GM12878 (cell line): Measurements from ENCODE around the gene DCAF4. TPM values are rescaled to one million over a fixed set of nuclear protein-coding genes. Genes with fewer than 3 reads are reported as not detected.

Source experiments
- ATAC-seq: fragments of 200-7000 bp; cut with Tn5 transposase; 3 replicates; pipeline ENCODE4 v1.9.1; 2020; ENCODE audit warnings: mild to moderate bottlenecking, moderate library complexity
- BruUV-seq: library from RNA; stranded (reverse); fragments of 400-500 nt; replicated peaks from 2 replicates; lab custom pipeline; 2021; lab: Mats Ljungman, UMichigan
- CTCF ChIA-PET: fragments of 300-600 bp; sonication (Branson Sonifier 250); formaldehyde crosslinking; extraction: SDS; loops from one replicate; lab custom pipeline; 2021; ENCODE audit warnings: inconsistent platforms; lab: Yijun Ruan, JAX
- POLR2A ChIA-PET: fragments of 350-600 bp; formaldehyde crosslinking; extraction: SDS; loops from one replicate; lab custom pipeline; 2021; ENCODE audit warnings: inconsistent platforms; lab: Charles Lee
- RAD21 ChIA-PET: fragments of 300-600 bp; sonication (Branson Sonifier 250); formaldehyde crosslinking; loops from one replicate; lab custom pipeline; 2023; ENCODE audit warnings: antibody characterized with exemption; ENCODE audit not compliant: unreplicated experiment; lab: Charles Lee
- SMC1A ChIA-PET: fragments of 300-600 bp; sonication (Branson Sonifier 250); formaldehyde crosslinking; loops from one replicate; lab custom pipeline; 2023; ENCODE audit not compliant: unreplicated experiment, uncharacterized antibody; lab: Charles Lee
- DNase-seq: peaks from one replicate; pipeline ENCODE4 v3.0.0-alpha.2; 2011; ENCODE audit warnings: low read depth, low spot score
- FAIRE-seq: peaks from 3 replicates; lab custom pipeline; 2011; peaks lifted over from hg19 to GRCh38; lab: Jason Lieb, UNC
- H2AFZ ChIP-seq: 2 replicates; pipeline ENCODE4 v1.6.0; 2011; ENCODE audit warnings: low read depth, low read length, control low read depth; ENCODE audit not compliant: control insufficient read depth
- H3K27ac ChIP-seq: 2 replicates; pipeline ENCODE4 v1.5.1; 2011; ENCODE audit warnings: control low read depth; ENCODE audit not compliant: control insufficient read depth, insufficient read depth
- H3K27me3 ChIP-seq, 2 experiments: replicated peaks in 1 of 2; 2 replicates each; pipeline versions ENCODE4 v1.6.0 to v1.6.1; 2011; ENCODE audit warnings: low read length in 1 of 2; ENCODE audit not compliant: control insufficient read depth in 2 of 2, insufficient read depth in 2 of 2
- H3K36me3 ChIP-seq, 2 experiments: 2 replicates each; pipeline ENCODE4 v1.5.1; 2011; ENCODE audit warnings: low read length in 1 of 2; ENCODE audit not compliant: control insufficient read depth in 2 of 2, insufficient read depth in 2 of 2
- H3K4me1 ChIP-seq: 2 replicates; pipeline ENCODE4 v1.6.1; 2011; ENCODE audit warnings: mild to moderate bottlenecking, low read length, moderate library complexity, mixed read lengths; ENCODE audit not compliant: control insufficient read depth, insufficient read depth
- H3K4me2 ChIP-seq: 2 replicates; pipeline ENCODE4 v1.6.0; 2011; ENCODE audit warnings: control low read depth; ENCODE audit not compliant: control insufficient read depth, insufficient read depth
- H3K4me3 ChIP-seq: fragments of 200-600 bp; sonication (generic); 2 replicates; pipeline ENCODE4 v1.5.1; 2016
- H3K79me2 ChIP-seq: 2 replicates; pipeline ENCODE4 v1.6.0; 2011; ENCODE audit warnings: low read length; ENCODE audit not compliant: control insufficient read depth, insufficient read depth
- H3K9ac ChIP-seq: 2 replicates; pipeline ENCODE4 v1.8.0; 2011; ENCODE audit warnings: low read length, control low read depth, mixed read lengths; ENCODE audit not compliant: control insufficient read depth, insufficient read depth
- H3K9me3 ChIP-seq: replicated peaks from 3 replicates; pipeline ENCODE4 v1.5.1; 2011; ENCODE audit warnings: mild to moderate bottlenecking, low read length; ENCODE audit not compliant: control insufficient read depth, insufficient read depth
- H4K20me1 ChIP-seq: 2 replicates; pipeline ENCODE4 v1.6.0; 2011; ENCODE audit not compliant: control insufficient read depth, insufficient read depth
- BMI1 ChIP-seq: fragments of 450-650 bp; IDR thresholded peaks from 2 replicates; pipeline ENCODE4 v1.6.1; 2016; ENCODE audit warnings: mild to moderate bottlenecking, moderate library complexity, borderline replicate concordance
- EP300 ChIP-seq, 2 experiments: fragments of 150-350 bp in 1 of 2; IDR thresholded peaks; 2 replicates each; pipeline ENCODE4 v1.6.1; 2011 to 2012; ENCODE audit warnings: low read depth in 2 of 2, low read length in 2 of 2, borderline replicate concordance in 1 of 2, improper control_type of control experiment in 1 of 2, inconsistent platforms in 1 of 2; ENCODE audit not compliant: control insufficient read depth in 1 of 2
- IRF4 ChIP-seq: IDR thresholded peaks from 2 replicates; pipeline ENCODE4 v1.6.1; 2011; ENCODE audit warnings: low read depth, low read length
- KDM1A ChIP-seq: fragments of 200-600 bp; sonication (generic); IDR thresholded peaks from 2 replicates; pipeline ENCODE4 v1.6.1; 2016; ENCODE audit warnings: borderline replicate concordance
- NFIC ChIP-seq: IDR thresholded peaks from 2 replicates; pipeline ENCODE4 v1.6.1; 2012; ENCODE audit warnings: low read depth, mild to moderate bottlenecking, inconsistent platforms, low read length, moderate library complexity
- RAD21 ChIP-seq: IDR thresholded peaks from 2 replicates; pipeline ENCODE4 v1.6.1; 2011; ENCODE audit warnings: mild to moderate bottlenecking, low read depth, low read length, moderate library complexity; ENCODE audit not compliant: insufficient read depth
- RB1 ChIP-seq: fragments of 450-650 bp; formaldehyde crosslinking; IDR thresholded peaks from 2 replicates; pipeline ENCODE4 v1.6.1; 2017; ENCODE audit warnings: mild to moderate bottlenecking, borderline replicate concordance
- RBBP5 ChIP-seq: fragments of 200-600 bp; sonication (generic); conservative IDR thresholded peaks from 2 replicates; pipeline ENCODE4 v1.6.1; 2016
- SMAD5 ChIP-seq: IDR thresholded peaks from 2 replicates; pipeline ENCODE4 v1.6.1; 2016; ENCODE audit warnings: antibody characterized with exemption, low read depth
- STAT3 ChIP-seq: IDR thresholded peaks from 2 replicates; pipeline ENCODE4 v1.6.1; 2011; ENCODE audit warnings: low read depth, low read length, improper control_type of control experiment
- TBL1XR1 ChIP-seq: IDR thresholded peaks from 2 replicates; pipeline ENCODE4 v1.6.1; 2012; ENCODE audit warnings: low read depth, low read length, improper control_type of control experiment
- TCF3 ChIP-seq: IDR thresholded peaks from 2 replicates; pipeline ENCODE4 v1.6.1; 2012; ENCODE audit warnings: low read depth, mild to moderate bottlenecking, low read length, borderline replicate concordance; ENCODE audit not compliant: insufficient read depth
- ZNF24 ChIP-seq: fragments of 450-650 bp; IDR thresholded peaks from 2 replicates; pipeline ENCODE4 v1.6.1; 2017; ENCODE audit warnings: antibody characterized with exemption, mild to moderate bottlenecking
- WGBS: methylation state at CpG from one replicate; pipeline ENCODE4 v1.1.6; 2016; ENCODE audit warnings: low lambda C conversion rate; ENCODE audit not compliant: insufficient replicate concordance, insufficient coverage; ENCODE audit errors: missing lambda C conversion rate; 5-methylcytosine and 5-hydroxymethylcytosine counted together
- in situ Hi-C: fragments of 300-500 bp; cut with MboI; formaldehyde crosslinking; loops from 9 replicates; pipeline ENCODE4 v1.14.3; 2018; ENCODE audit warnings: mixed read lengths
- intact Hi-C: fragments of 100-400 bp; cut with micrococcal nuclease; formaldehyde crosslinking; loops from one replicate; pipeline ENCODE4 v1.14.2; 2022; ENCODE audit not compliant: unreplicated experiment
- polyA plus RNA-seq, 11 experiments: library from polyadenylated mRNA; depleted of rRNA in 4 of 11; unstranded in 6 of 11; stranded (reverse) in 5 of 11; fragments of >200 nt; fragmentation: Nextera tagmentation in 4 of 11; fragmentation: Illumina TruSeq in 1 of 11; extraction: Ambion mirVana in 4 of 11; extraction: Trizol in 1 of 11; gene quantifications; 1 replicate in 1 of 11; 2 replicates in 10 of 11; pipeline versions ENCODE4 v1.2.1 to v1.2.3, GENCODE V29; 2011 to 2016; ENCODE audit warnings: inconsistent platforms in 2 of 11, missing spikeins in 2 of 11, low read depth in 1 of 11
- total RNA-seq, 4 experiments: library from RNA; depleted of rRNA in 3 of 4; stranded (reverse); fragments of >200 nt in 3 of 4; fragmentation: Illumina TruSeq in 1 of 4; extraction: Trizol in 1 of 4; gene quantifications; 2 replicates each; pipeline versions ENCODE4 v1.2.1 to v1.2.3, GENCODE V29; 2013 to 2021
- TF ChIP-seq, protein P1 (sequence below): fragments of 450-650 bp; IDR thresholded peaks from 2 replicates; pipeline ENCODE4 v1.6.1; 2017; ENCODE audit warnings: mild to moderate bottlenecking
- TF ChIP-seq, protein P2 (sequence below): IDR thresholded peaks from 2 replicates; pipeline ENCODE4 v1.6.1; 2012; ENCODE audit warnings: low read depth, low read length, improper control_type of control experiment

DCAF4 gene
- total and polyA plus RNA-seq, 10 of the 15 experiments (the other 5 are each of a cell fraction or from before 2014, with no cell fraction given): 2.6 to 51.1 (median 21.0) TPM

DNA sequence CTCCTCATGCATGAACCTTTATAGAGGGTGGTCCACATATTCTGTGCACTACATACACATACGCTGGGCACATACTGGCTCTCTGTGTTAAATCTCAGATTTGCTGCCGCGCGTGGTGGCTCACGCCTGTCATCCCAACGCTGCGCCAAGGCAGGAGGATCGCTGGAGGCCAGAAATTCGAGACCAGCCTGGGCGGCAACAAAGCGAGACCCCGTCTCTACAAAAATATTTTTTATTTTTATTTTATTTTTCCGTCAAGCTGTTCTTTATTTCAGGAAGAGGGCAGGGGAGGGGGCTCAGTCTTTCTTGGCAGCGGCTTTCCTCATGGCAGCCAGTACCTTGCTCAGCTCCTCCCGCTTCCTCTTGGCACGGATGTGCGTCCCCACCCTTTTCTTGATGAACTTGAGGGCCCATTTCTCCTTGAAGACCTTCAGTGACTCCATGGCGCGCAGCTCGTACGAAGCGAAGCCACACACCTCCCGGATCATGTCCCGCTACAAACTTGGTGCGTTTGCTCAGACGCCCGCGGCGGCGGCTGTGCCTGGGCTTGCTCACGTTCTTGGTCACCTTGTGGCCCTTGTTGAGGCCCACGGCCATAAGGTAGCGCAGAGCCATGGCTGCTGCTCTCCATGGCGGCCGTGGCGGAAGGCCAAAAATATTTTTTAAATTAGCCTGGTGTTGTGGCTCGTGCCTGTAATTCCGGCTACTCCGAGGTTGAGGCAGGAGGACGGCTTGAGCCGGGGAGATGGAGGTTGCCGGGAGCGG is 3.2 kb downstream of the DCAF4 start:
- H3K79me2 ChIP-seq: peaks cover 32% of the 10 kb centered on the region
- RAD21 ChIA-PET: no interaction called here
- no peak for DNase-seq
- TF ChIP-seq SMAD5: no peak
- no peak for TF ChIP-seq BMI1
- TF ChIP-seq RBBP5: no peak
- TF ChIP-seq, protein P1, sequence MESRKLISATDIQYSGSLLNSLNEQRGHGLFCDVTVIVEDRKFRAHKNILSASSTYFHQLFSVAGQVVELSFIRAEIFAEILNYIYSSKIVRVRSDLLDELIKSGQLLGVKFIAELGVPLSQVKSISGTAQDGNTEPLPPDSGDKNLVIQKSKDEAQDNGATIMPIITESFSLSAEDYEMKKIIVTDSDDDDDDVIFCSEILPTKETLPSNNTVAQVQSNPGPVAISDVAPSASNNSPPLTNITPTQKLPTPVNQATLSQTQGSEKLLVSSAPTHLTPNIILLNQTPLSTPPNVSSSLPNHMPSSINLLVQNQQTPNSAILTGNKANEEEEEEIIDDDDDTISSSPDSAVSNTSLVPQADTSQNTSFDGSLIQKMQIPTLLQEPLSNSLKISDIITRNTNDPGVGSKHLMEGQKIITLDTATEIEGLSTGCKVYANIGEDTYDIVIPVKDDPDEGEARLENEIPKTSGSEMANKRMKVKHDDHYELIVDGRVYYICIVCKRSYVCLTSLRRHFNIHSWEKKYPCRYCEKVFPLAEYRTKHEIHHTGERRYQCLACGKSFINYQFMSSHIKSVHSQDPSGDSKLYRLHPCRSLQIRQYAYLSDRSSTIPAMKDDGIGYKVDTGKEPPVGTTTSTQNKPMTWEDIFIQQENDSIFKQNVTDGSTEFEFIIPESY: peak; percentile 52; the same call in 1 of the 2 replicates
- SMC1A ChIA-PET: no interaction called here
- intact Hi-C loops (no loop called here), in situ Hi-C loops (no loop called here)
- H3K4me2 ChIP-seq: no peak overlapping the region
- H3K4me3 ChIP-seq: no peak overlapping the region
- CTCF ChIA-PET: interaction anchor here (0.8 kb wide), 1 partner anchor 415 kb away, joined by 3 read pairs; no protein-coding TSS in a partner anchor
- H3K27ac ChIP-seq: no peak overlapping the region
- H3K4me1 ChIP-seq: no peaks in the 10 kb centered on the region; the same call in 1 of the 2 replicates
- FAIRE-seq: no peak
- no peaks in the 10 kb centered on the region for H3K27me3 ChIP-seq
- no peaks in the 10 kb centered on the region for H3K9me3 ChIP-seq
- no TSS peak for BruUV-seq
- POLR2A ChIA-PET: no interaction called here
- ATAC-seq: no peak
- no peak overlapping the region for H3K9ac ChIP-seq
- no peaks in the 10 kb centered on the region for H3K36me3 ChIP-seq
- H4K20me1 ChIP-seq: no peaks in the 10 kb centered on the region
- 95% methylated on average over 38 of the region's 43 CpGs for WGBS
- no peak overlapping the region for H2AFZ ChIP-seq

DNA sequence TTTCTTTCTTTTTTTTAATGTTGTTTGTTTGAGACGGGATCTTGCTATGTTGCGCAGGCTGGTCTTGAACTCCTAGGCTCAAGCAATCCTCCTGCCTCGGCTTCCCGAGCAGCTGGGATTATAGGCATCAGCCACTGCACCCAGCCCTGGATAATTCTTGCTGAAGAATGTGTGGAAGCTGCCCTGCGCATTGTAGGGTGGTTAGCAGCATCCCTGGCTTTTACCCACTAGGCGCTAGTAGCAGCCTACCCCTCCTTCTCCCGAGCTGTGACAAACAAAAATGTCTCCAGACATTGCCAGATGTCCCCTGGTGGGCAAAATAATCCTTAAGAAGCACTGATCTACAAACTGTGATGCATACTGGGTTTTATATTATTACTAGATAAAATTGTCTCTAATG is 6.6 kb downstream of the DCAF4 start:
- H3K4me2 ChIP-seq: no peak overlapping the region
- no peak for DNase-seq
- no peaks in the 10 kb centered on the region for H4K20me1 ChIP-seq
- no peak overlapping the region for H3K9ac ChIP-seq
- SMC1A ChIA-PET: no interaction called here
- RAD21 ChIA-PET: no interaction called here
- ATAC-seq: no peak
- no peak overlapping the region for H3K4me3 ChIP-seq
- H3K36me3 ChIP-seq: peaks cover 0 to under 1% of the 10 kb centered on the region in 2 experiments; a peak in 1 of 4 replicates
- no peak for FAIRE-seq
- no peaks in the 10 kb centered on the region for H3K27me3 ChIP-seq
- 98% methylated on average over 7 of the region's 7 CpGs for WGBS
- POLR2A ChIA-PET: no interaction called here
- no peaks in the 10 kb centered on the region for H3K9me3 ChIP-seq
- BruUV-seq: no TSS peak
- in situ Hi-C loops (no loop called here), intact Hi-C loops (no loop called here)
- no peak overlapping the region for H2AFZ ChIP-seq
- H3K79me2 ChIP-seq: peaks cover 25% of the 10 kb centered on the region
- no peak overlapping the region for H3K27ac ChIP-seq
- CTCF ChIA-PET: no interaction called here
- no peaks in the 10 kb centered on the region for H3K4me1 ChIP-seq
- no peak for TF ChIP-seq IRF4
- TF ChIP-seq KDM1A: no peak
- TF ChIP-seq TCF3: no peak
- no peak for TF ChIP-seq TBL1XR1
- TF ChIP-seq NFIC: no peak
- TF ChIP-seq ZNF24: no peak
- TF ChIP-seq EP300 (IDR thresholded peaks at IDR 0.05; ENCODE audit: borderline replicate concordance in 1 of 2, control insufficient read depth in 1 of 2, low read depth in 2 of 2, low read length in 2 of 2): no peak
- TF ChIP-seq STAT3: no peak
- no peak for TF ChIP-seq RAD21
- TF ChIP-seq, protein P2, sequence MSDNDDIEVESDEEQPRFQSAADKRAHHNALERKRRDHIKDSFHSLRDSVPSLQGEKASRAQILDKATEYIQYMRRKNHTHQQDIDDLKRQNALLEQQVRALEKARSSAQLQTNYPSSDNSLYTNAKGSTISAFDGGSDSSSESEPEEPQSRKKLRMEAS: no peak
- no peak for TF ChIP-seq RB1
